Breast epithelium (tissue), 3 donors: ENCODE measurements around the gene GPR162.

Experiments used
- CTCF ChIP-seq, 3 donors: fragments of 450-650 bp; IDR thresholded peaks; one replicate each; pipeline ENCODE4 v1.5.1; 2016 to 2017; ENCODE audit warnings: antibody characterized with exemption in 3 of 3, mild to moderate bottlenecking in 3 of 3, moderate library complexity in 3 of 3
- POLR2A ChIP-seq: fragments of 450-650 bp; IDR thresholded peaks from one replicate; pipeline ENCODE4 v1.6.1; 2016; ENCODE audit warnings: antibody characterized with exemption, mild to moderate bottlenecking, moderate library complexity
- POLR2AphosphoS5 ChIP-seq, 3 donors: sonication (generic); formaldehyde crosslinking; IDR thresholded peaks; one replicate each; pipeline ENCODE4 v1.6.1; 2017; ENCODE audit warnings: antibody characterized with exemption in 3 of 3

GRCh38 chr12:6850796-6851152 is 29.2 kb downstream of the GPR162 start:
- TF ChIP-seq CTCF (IDR thresholded peaks at IDR 0.05) (no peak), POLR2AphosphoS5 (IDR thresholded peaks at IDR 0.05) (no peak), POLR2A (no peak)
